Upper lobe of left lung (tissue), 4 donors: ENCODE results near the gene IMMP2L.

Experiments used
- CTCF ChIP-seq, 6 experiments: fragments of 450-650 bp in 4 of 6; fragments of 200-600 bp in 2 of 6; sonication (generic) in 2 of 6; IDR thresholded peaks; one replicate each; pipeline ENCODE4 v1.5.1; 2016 to 2019; ENCODE audit warnings: antibody characterized with exemption in 6 of 6
- EP300 ChIP-seq, 4 donors: sonication (generic); formaldehyde crosslinking; IDR thresholded peaks; one replicate each; pipeline ENCODE4 v1.5.1; 2017; ENCODE audit warnings: antibody characterized with exemption in 4 of 4, control low read depth in 2 of 4
- POLR2A ChIP-seq, 4 donors: fragments of 450-650 bp; IDR thresholded peaks; one replicate each; pipeline ENCODE4 v1.5.1; 2016 to 2017; ENCODE audit warnings: antibody characterized with exemption in 4 of 4, mild to moderate bottlenecking in 2 of 4
- POLR2AphosphoS5 ChIP-seq, 2 donors: sonication (generic); formaldehyde crosslinking; IDR thresholded peaks; one replicate each; pipeline ENCODE4 v1.5.1; 2017; ENCODE audit warnings: antibody characterized with exemption in 2 of 2

GRCh38 chr7:111485701-111486380 is 76.5 kb downstream of the IMMP2L start:
- TF ChIP-seq POLR2A (IDR thresholded peaks at IDR 0.05) = no peak
- no peak for TF ChIP-seq CTCF (IDR thresholded peaks at IDR 0.05)
- no peak for TF ChIP-seq POLR2AphosphoS5 (IDR thresholded peaks at IDR 0.05)
- TF ChIP-seq EP300 (IDR thresholded peaks at IDR 0.05) = no peak
